ENCODE data around the gene DTD1. TPM values are rescaled to one million over a fixed set of nuclear protein-coding genes. Genes with fewer than 3 reads are reported as not detected.

Gene DTD1
- total RNA-seq, 1 donor from 2014 or later: 68.2 TPM

DNA sequence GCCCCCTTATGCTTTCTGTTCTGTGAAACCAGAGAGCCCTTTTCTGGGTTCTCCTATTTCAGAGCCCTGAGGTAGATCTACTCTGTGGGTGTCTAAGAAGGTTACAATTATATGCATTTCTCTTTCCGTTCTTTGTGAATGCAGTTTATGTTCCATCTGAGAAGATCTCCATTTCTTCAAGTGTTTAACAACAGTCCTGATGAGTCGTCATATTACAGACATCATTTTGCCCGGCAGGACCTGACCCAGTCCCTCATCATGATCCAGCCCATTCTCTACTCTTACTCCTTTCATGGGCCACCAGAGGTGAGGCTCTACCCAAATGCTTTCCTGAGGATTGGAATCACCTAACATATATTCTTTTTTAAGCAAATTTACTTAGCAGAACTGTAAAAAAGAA, 39.4 kb upstream of the DTD1 start:
- TF ChIP-seq, protein P1, sequence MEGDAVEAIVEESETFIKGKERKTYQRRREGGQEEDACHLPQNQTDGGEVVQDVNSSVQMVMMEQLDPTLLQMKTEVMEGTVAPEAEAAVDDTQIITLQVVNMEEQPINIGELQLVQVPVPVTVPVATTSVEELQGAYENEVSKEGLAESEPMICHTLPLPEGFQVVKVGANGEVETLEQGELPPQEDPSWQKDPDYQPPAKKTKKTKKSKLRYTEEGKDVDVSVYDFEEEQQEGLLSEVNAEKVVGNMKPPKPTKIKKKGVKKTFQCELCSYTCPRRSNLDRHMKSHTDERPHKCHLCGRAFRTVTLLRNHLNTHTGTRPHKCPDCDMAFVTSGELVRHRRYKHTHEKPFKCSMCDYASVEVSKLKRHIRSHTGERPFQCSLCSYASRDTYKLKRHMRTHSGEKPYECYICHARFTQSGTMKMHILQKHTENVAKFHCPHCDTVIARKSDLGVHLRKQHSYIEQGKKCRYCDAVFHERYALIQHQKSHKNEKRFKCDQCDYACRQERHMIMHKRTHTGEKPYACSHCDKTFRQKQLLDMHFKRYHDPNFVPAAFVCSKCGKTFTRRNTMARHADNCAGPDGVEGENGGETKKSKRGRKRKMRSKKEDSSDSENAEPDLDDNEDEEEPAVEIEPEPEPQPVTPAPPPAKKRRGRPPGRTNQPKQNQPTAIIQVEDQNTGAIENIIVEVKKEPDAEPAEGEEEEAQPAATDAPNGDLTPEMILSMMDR (conservative IDR thresholded peaks at IDR 0.05): no peak
- Mint-ChIP-seq H3K4me3 (no peak overlapping the region), H3K27ac (ENCODE audit: unreplicated experiment) (no peak overlapping the region), H3K4me1 (no peaks in the 10 kb centered on the region), H3K27me3 (ENCODE audit: low read depth) (no peaks in the 10 kb centered on the region), H3K36me3 (ENCODE audit: low read depth) (peaks cover 4% of the 10 kb centered on the region), H3K9me3 (no peaks in the 10 kb centered on the region)
- no peak for DNase-seq (ENCODE audit: low read depth, low spot score)

DNA sequence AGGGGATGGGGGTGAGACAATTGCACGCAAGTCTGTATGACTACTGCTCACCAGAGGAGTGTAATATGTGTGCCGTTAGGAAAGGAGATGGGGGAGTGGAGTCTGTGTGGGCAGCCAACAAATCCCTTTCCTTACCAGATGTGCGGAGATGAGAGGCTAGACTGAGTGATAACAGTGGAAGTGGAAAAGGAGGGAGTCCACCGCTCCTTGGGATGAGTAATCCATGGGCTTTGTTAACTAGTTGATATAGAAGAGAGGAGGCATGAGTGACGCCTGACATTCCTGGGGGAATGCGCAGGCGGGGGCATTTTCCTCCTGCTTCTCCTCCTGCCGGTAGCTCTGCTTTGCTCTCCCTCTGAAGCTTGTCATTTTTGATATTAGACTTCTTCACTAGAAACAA, 34.1 kb upstream of the DTD1 start:
- no peaks in the 10 kb centered on the region for H3K4me1 Mint-ChIP-seq
- H3K27me3 Mint-ChIP-seq (ENCODE audit: low read depth): no peaks in the 10 kb centered on the region
- no peaks in the 10 kb centered on the region for H3K9me3 Mint-ChIP-seq
- TF ChIP-seq, protein P1 (conservative IDR thresholded peaks at IDR 0.05): no peak
- DNase-seq (ENCODE audit: low read depth, low spot score): no peak
- peaks cover 17% of the 10 kb centered on the region for H3K36me3 Mint-ChIP-seq (ENCODE audit: low read depth)
- no peak overlapping the region for H3K4me3 Mint-ChIP-seq
- peak overlapping the region; percentile 24 for H3K27ac Mint-ChIP-seq (ENCODE audit: unreplicated experiment)

DNA sequence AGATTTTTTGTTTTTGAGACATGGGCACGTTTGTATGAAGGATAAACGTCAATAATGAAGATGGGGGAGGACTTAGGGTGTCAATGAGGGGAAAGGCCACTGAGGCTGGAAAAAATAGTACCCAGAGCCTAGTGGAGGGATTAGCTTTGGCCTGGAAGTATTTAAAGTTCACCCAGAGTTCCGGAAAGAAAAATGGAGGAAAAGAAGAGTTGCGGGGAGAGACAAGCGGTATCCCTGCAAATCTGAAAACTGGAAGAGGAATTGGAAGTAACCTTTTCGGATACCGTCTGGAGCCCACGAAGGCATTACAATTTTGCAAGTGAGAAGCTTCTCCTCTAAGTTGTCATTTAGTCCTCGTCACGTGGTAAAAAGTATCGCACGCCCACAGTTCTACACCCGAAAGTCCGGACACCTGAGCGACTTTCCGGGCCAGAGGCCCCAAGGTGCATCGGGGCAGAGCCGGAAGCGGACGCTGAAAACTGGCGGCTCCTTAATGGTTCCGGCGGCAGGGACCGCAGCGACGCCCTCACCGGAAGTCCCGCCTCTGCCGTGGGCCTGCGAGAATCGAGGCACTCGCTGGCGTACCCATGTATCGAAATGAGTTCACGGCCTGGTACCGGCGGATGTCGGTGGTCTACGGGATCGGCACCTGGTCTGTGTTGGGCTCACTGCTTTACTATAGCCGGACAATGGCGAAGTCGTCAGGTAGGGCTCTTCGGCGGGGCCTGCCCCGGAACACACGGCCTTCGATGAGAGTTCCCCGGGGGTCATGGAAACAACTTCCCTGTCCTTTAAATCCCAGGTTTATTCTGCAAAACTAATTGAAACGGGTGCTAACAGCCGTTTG, 20.7 kb upstream of the DTD1 start, which contains the start of gene SMIM26:
SMIM26 (plus strand) TSS at position 541 of the 847 bp plus-strand sequence; CDS start at position 588, 47 bp downstream.
- H3K4me1 Mint-ChIP-seq: peaks cover 20% of the 10 kb centered on the region
- TF ChIP-seq, protein P1 (conservative IDR thresholded peaks at IDR 0.05): no peak
- peaks cover 27% of the 10 kb centered on the region for H3K36me3 Mint-ChIP-seq (ENCODE audit: low read depth)
- no peaks in the 10 kb centered on the region for H3K27me3 Mint-ChIP-seq (ENCODE audit: low read depth)
- H3K27ac Mint-ChIP-seq (ENCODE audit: unreplicated experiment): peak within 1 kb of the TSS; percentile 99
- peaks cover 2% of the 10 kb centered on the region for H3K9me3 Mint-ChIP-seq
- DNase-seq (ENCODE audit: low read depth, low spot score): peak; percentile 77
- peak within 1 kb of the TSS; percentile 99 for H3K4me3 Mint-ChIP-seq

DNA sequence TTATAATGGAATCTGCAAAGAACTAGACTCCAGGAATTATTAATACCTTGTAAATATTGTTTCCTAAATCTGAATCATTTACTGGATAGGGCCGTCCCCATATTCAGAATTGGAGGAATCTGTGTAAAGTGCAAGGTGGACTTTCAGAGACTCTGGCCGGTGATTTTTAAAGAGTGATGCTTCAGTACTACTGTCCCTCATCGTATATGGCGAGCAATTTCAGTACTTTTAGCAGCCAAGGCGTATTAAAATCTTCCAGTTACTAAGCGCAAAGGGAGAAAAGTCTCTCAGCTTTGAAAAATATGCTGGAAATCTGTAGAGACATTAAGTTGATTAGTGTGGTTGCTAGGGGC, 20.1 kb upstream of the DTD1 start:
- Mint-ChIP-seq H3K4me1 (peaks cover 20% of the 10 kb centered on the region), H3K36me3 (ENCODE audit: low read depth) (peaks cover 24% of the 10 kb centered on the region), H3K27ac (ENCODE audit: unreplicated experiment) (peak overlapping the region; percentile 99), H3K27me3 (ENCODE audit: low read depth) (no peaks in the 10 kb centered on the region), H3K9me3 (peaks cover 2% of the 10 kb centered on the region), H3K4me3 (peak overlapping the region; percentile 99)
- DNase-seq (ENCODE audit: low read depth, low spot score): no peak
- TF ChIP-seq, protein P1 (conservative IDR thresholded peaks at IDR 0.05): no peak

DNA sequence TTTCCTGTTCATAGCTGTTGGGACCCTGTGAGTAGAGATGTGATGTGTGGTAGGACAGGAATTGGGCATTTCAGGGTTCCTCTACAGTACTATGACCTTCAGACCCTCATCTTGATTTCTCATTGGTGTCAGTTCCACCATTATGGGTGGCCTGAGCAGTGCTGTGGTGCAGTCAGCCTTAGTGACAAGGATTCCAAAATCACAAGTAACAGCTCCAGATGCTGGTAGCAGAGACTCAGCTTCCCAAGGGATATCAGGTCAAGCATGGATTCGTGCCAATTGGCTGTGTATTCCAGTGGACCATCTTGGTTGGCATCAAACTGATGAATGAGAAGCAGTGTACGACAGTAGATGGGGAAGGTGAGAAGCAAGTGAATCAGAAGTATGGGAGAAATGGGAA, 16.8 kb upstream of the DTD1 start:
- no peak overlapping the region for H3K27ac Mint-ChIP-seq (ENCODE audit: unreplicated experiment)
- TF ChIP-seq, protein P1 (conservative IDR thresholded peaks at IDR 0.05): no peak
- H3K4me1 Mint-ChIP-seq: peaks cover 20% of the 10 kb centered on the region
- peaks cover 20% of the 10 kb centered on the region for H3K36me3 Mint-ChIP-seq (ENCODE audit: low read depth)
- no peaks in the 10 kb centered on the region for H3K27me3 Mint-ChIP-seq (ENCODE audit: low read depth)
- H3K9me3 Mint-ChIP-seq: peaks cover 2% of the 10 kb centered on the region
- no peak for DNase-seq (ENCODE audit: low read depth, low spot score)
- H3K4me3 Mint-ChIP-seq: peak overlapping the region; percentile 42

Data from neural crest cell (in vitro differentiated cells).